ENCODE results near the gene RFC2. TPM values are rescaled to one million over a fixed set of nuclear protein-coding genes. Genes with fewer than 3 reads are reported as not detected.
"Not testable (repeated sequence)": the region's sequence is repeated elsewhere in the genome, so short reads cannot be mapped to it uniquely, and the experiment has no call there.

The RFC2 gene
- total RNA-seq, 1 experiment from 2014 or later, result 105 TPM

GRCh38 chr7:74282748-74283459, 28.7 kb upstream of the RFC2 start:
- no peak for DNase-seq (ENCODE audit: low read depth)

- DNase-seq (ENCODE audit: low read depth), result peak; percentile 46
These were observed 26.8 kb upstream of the RFC2 start for GRCh38 chr7:74280985-74281384.

GRCh38 chr7:74277636-74278035, 23.4 kb upstream of the RFC2 start:
- DNase-seq (ENCODE audit: low read depth), result no peak

- no peak for DNase-seq (ENCODE audit: low read depth)
These were observed 21.2 kb upstream of the RFC2 start for GRCh38 chr7:74275401-74275881.

GRCh38 chr7:74272305-74273038, 18.3 kb upstream of the RFC2 start:
- peak; percentile 99 for DNase-seq (ENCODE audit: low read depth)

GRCh38 chr7:74271742-74272141, 17.5 kb upstream of the RFC2 start:
- peak; percentile 66 for DNase-seq (ENCODE audit: low read depth)

- peak; percentile 81 for DNase-seq (ENCODE audit: low read depth)
These were observed 15.6 kb upstream of the RFC2 start for GRCh38 chr7:74269757-74270277.

GRCh38 chr7:74267756-74268565, 13.8 kb upstream of the RFC2 start:
- DNase-seq (ENCODE audit: low read depth), result no peak

- DNase-seq (ENCODE audit: low read depth), result no peak
These were observed 12.2 kb upstream of the RFC2 start for GRCh38 chr7:74266191-74266963.

- DNase-seq (ENCODE audit: low read depth), result no peak
These were observed 9.4 kb upstream of the RFC2 start for GRCh38 chr7:74263399-74264120.

GRCh38 chr7:74262639-74263398, 8.6 kb upstream of the RFC2 start:
- DNase-seq (ENCODE audit: low read depth), result no peak

GRCh38 chr7:74258639-74259038, 4.4 kb upstream of the RFC2 start:
- DNase-seq (ENCODE audit: low read depth), result no peak

GRCh38 chr7:74256491-74257408, 2.6 kb upstream of the RFC2 start:
- DNase-seq (ENCODE audit: low read depth), result peak; percentile 75

GRCh38 chr7:74255461-74255860, 1.3 kb upstream of the RFC2 start:
- DNase-seq (ENCODE audit: low read depth), result not testable (repeated sequence)

GRCh38 chr7:74254858-74255379, 720 bp upstream of the RFC2 start:
- DNase-seq (ENCODE audit: low read depth), result no peak

GRCh38 chr7:74253835-74254128, 417 bp downstream of the RFC2 start:
- no peak for DNase-seq (ENCODE audit: low read depth)

GRCh38 chr7:74253331-74253730, 868 bp downstream of the RFC2 start:
- no peak for DNase-seq (ENCODE audit: low read depth)

- no peak for DNase-seq (ENCODE audit: low read depth)
These were observed 1.3 kb downstream of the RFC2 start for GRCh38 chr7:74252893-74253292.

GRCh38 chr7:74249058-74249457, 5.1 kb downstream of the RFC2 start:
- DNase-seq (ENCODE audit: low read depth), result not testable (repeated sequence)

Data from M059J (cell line).